Fibroblast of villous mesenchyme (primary cell): ENCODE data around the gene ASPG. TPM values are rescaled to one million over a fixed set of nuclear protein-coding genes. Genes with fewer than 3 reads are reported as not detected.

ENCODE experiments used
- DNase-seq: peaks from one replicate; pipeline ENCODE4 v3.0.0-alpha.2; 2010; ENCODE audit warnings: low read depth
- H3K4me3 ChIP-seq: 2 replicates; pipeline ENCODE4 v1.5.1; 2011; ENCODE audit warnings: low read depth, mild to moderate bottlenecking, low read length
- total RNA-seq: library from RNA; depleted of rRNA; stranded (reverse); fragments of >200 nt; gene quantifications from 2 replicates; pipeline ENCODE4 v1.2.3, GENCODE V29; 2012
- TF ChIP-seq, protein P1 (sequence below): IDR thresholded peaks from 2 replicates; pipeline ENCODE4 v1.5.1; 2012; ENCODE audit warnings: low read depth, mild to moderate bottlenecking, low read length; ENCODE audit not compliant: insufficient read depth

Gene ASPG
- total RNA-seq, 1 donor, result not detected

DNA sequence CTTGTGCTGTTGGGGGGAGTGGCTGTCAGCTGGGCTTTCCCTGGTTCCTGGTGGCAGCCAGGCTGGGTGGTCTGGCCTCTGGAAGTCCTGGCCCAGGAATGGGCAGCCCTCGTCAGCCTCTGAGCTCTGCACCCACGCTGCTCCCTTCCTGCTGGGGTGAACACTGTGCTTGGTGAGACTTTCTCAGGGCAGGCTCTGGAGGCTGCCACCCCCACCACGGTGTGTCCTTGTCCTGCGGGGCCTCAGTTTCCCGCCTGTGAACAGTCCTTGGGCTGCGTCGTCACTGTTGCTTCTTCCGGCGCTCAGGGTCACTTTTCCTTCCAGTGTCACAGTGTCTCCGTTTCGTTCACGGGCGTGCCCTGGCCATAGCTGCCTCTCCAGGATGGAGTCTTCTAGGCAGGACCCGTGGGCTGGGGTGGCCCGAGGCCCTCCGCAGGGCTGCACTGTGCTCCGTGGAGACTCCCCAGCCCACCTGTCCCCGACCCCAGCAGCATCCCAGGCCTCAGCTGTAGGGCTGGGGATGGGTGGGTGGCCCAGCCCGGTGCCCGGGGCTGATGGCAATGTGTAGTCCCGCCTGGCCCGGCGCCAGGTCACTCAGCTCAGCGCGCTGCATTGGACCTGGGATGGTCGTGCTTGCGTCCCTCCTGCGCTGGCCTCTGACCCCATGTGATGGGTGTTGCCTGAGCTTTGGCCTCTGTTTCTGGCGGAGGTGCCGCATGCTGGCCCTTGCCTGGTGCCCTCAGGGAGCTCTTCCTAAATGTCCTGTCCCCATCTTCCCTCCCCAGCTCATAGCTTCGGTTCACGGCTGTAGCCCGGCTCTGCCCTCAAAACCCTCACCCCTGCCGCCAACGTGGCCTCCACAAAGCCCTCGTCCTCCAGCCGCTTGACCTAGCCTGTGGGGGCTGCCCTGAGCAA, 59.7 kb downstream of the ASPG start:
- no peak for DNase-seq
- H3K4me3 ChIP-seq, result no peak overlapping the region
- TF ChIP-seq, protein P1, sequence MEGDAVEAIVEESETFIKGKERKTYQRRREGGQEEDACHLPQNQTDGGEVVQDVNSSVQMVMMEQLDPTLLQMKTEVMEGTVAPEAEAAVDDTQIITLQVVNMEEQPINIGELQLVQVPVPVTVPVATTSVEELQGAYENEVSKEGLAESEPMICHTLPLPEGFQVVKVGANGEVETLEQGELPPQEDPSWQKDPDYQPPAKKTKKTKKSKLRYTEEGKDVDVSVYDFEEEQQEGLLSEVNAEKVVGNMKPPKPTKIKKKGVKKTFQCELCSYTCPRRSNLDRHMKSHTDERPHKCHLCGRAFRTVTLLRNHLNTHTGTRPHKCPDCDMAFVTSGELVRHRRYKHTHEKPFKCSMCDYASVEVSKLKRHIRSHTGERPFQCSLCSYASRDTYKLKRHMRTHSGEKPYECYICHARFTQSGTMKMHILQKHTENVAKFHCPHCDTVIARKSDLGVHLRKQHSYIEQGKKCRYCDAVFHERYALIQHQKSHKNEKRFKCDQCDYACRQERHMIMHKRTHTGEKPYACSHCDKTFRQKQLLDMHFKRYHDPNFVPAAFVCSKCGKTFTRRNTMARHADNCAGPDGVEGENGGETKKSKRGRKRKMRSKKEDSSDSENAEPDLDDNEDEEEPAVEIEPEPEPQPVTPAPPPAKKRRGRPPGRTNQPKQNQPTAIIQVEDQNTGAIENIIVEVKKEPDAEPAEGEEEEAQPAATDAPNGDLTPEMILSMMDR, result no peak

DNA sequence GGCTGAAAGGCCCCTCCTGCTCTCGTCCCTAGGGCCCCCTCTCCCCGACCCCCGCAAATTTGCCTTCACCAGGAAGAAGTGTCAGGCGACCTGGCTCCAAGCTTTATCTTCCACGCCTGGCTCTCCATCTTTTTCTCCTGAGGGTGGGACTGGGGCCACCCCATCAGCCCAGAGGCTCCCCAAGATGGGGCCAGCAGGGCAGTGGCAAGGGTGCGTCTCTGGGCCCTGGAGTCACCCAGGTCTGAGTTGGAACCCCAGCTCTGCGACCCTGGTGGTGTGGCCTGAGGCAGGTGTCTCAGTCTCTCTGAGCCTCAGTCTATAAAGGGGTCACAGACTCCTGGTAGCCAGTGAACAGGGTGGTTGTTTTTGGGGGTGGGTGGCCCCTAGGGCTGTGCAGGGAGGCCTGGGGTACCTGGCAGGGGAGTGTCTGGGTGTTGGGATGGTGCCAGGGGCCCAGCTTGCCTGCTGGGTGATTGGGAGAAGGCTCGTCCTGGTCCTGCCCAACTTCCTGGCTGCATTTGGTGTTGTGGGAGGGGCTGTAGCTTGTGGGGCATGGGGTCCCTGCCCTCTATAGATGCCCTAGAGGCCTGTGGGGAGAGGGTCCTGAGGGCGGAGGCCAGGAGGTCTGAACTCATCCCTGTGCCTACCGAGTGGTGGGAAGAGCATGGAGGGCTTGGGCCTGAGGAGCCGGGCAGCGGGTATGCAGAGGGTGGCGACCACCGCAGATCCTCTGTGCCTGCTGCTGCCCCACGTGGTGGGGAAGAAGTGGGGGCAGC, 60.5 kb downstream of the ASPG start:
- TF ChIP-seq, protein P1, result no peak
- no peak for DNase-seq
- no peak overlapping the region for H3K4me3 ChIP-seq

DNA sequence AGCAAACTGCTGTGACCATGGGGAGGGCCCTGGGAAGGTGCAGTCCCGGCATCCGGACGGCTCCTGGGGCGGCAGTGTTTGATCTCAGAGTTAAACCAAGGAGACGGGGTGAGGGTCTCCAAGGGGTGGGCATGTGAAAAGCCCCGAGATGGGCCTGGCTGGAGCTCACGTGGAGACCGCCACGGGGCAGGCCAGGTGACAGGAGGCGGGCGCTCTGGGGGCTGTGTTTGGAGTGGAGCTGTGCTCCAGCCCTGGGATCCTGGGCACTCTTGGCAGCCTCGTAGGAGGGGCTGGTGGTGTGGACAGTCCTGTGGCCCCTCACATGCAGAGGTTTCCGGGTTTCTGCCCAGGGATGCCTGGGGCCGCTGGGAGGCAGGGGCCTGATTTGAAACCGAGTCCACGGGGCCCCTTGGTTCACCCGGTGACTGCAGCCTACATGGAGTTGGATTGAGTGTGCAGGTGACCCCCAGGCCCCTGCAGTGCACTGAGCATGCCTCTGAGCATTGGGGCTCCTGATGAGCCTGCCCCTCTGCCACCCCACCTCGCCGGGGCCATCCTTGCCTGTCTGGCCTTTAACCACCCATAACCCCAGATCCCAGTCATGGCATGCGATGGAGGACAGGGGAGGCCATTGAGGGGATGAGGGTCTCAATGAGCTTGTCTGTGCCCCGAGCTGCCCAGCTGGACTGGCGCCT, 61.3 kb downstream of the ASPG start:
- TF ChIP-seq, protein P1, result no peak
- no peak for DNase-seq
- no peak overlapping the region for H3K4me3 ChIP-seq

DNA sequence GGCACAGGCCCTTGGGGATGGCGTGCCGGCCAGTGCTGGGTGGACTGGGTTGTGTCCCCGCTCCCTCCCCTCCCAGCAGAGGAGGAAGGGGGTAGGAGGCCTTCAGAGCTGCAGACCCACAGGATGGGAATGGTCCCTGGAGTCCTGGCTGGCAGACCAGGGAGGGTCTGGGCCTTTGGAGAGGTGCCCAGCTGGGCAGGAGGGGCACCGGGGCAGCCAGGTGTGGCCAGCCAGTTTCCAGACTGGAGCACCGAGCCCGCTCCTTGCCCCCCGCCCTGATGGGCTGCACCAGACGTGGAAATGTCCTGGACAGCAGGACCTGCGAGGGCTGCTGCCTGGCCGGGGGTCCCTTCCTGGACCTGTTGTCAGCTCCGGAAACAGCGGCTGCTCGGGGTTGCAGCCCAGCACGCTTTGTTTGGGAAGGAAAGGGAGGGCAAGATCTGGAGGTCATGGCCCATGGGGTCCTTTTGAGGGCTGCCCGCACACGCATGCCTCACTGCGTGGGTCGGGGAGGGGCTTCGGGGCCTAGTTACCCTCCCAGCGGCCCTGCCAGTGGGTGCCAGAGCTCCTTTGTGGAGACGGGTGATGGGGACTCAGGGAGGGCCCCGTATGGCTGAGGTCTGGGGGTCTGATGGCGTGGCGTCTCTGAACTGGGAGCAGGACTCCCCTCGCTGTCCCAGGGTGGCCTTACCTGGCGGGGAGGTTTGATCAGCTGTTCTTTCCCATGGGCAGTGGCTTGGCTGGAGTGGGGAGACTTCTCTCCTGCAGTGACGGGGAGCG, 62.0 kb downstream of the ASPG start:
- H3K4me3 ChIP-seq, result no peak overlapping the region
- no peak for DNase-seq
- TF ChIP-seq, protein P1, result no peak

- TF ChIP-seq, protein P1, result no peak
- no peak for DNase-seq
- no peak overlapping the region for H3K4me3 ChIP-seq
These were observed 63.2 kb downstream of the ASPG start for GRCh38 chr14:104148433-104149277.

- TF ChIP-seq, protein P1, result no peak
- no peak for DNase-seq
- H3K4me3 ChIP-seq, result no peak overlapping the region
These were observed 63.7 kb downstream of the ASPG start for GRCh38 chr14:104149278-104149595.
